DMS 273 treated with DMSO at 0.1 percent for 48 hours (cell line): ENCODE measurements around the gene NAXE.
"Not testable (repeated sequence)": the region's sequence is repeated elsewhere in the genome, so short reads cannot be mapped to it uniquely, and the experiment has no call there.

Source experiments
- DNase-seq: peaks from one replicate; lab custom pipeline; 2025; lab: John Stamatoyannopoulos, UW

The NAXE gene

DNA sequence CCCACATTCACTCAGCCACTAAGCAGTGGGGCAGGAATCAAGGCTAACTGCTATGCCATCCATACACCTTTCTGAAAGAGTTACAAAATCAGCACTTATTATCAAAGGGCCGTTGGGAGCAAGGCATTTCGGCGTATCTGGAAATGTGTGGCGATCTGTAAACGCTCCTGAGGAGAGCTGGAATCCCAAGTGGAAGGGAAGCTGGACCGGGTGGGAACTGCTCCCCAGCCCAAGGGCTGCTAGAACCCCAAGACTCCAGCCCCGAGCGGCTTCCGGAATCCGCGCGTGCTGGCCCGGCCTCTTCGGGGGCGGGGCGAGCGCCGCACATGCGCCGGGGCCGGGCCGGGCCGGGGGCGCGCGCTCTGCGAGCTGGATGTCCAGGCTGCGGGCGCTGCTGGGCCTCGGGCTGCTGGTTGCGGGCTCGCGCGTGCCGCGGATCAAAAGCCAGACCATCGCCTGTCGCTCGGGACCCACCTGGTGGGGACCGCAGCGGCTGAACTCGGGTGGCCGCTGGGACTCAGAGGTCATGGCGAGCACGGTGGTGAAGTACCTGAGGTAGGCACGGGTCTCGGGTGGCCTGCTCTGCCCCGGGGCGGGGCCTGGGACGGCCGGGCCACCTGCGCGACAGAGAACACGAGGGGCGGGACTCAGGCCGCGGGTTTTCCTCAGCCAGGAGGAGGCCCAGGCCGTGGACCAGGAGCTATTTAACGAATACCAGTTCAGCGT lies at the start of gene NAXE:
NAXE (plus strand) TSS at position 345 of the 726 bp plus-strand sequence; CDS start at position 374, 29 bp downstream.
- DNase-seq, result peak; percentile 55

DNA sequence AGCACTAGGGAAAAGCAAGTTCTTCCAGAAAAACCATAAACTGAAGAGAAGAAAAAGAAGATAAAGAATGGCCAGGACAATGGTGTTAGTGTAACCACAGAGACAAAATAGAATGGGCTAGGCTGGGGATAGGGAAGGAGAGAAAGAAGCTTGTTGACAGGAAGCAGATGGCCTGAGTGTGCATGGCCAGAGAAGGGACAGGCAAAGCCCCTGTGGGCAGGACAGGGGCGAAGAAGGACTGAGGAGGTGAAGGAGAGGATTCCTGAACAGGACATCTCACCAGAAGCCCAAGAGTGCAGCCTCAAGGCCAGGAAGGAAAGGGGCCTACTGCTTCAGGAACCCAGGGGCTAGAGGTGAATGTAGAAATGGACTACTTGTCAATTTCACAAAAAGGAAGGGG lies 48.5 kb upstream of the NAXE start:
- DNase-seq, result no peak

DNA sequence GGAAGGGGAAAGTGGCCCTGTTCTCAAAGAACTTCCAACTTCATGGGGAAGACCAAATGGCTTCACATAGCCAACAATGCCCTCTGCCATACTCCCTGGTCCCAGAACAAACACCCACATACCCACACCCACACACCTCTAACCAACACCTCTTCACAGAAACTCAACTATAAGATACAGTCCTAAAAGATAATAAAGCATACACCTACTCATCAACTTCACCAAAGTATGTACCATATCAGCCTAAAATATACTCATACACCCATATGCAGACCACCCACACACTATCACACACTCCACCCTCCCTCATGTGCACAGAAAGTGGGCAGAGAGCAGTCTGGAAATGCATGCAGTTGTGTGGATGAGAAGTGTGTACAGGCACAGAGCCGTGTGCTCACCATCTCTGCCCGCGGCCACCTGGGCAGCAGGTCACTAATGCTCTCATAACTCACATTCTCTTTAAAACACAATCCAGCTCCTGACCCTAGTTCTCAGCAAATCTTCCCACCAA lies 46.9 kb upstream of the NAXE start:
- DNase-seq, result no peak

DNA sequence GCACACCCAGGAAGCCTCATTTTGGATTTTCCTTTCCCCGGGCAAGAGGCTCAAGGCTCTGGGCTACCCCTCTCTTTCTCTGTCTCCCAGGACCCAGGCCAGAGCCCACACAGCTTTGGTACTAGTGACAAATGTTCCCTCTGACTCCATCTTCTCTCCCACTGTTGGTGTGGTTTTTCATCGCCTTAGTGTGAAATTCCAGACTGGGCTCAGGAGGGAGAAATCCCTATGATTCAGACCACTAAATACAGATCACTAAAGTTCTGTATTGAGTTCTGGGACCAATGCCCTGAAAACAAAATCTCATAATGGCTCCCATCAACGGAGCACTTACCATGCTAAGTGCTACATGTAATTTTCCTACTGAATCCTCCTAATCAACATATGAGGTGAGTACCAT lies 45.3 kb upstream of the NAXE start:
- DNase-seq, result no peak

DNA sequence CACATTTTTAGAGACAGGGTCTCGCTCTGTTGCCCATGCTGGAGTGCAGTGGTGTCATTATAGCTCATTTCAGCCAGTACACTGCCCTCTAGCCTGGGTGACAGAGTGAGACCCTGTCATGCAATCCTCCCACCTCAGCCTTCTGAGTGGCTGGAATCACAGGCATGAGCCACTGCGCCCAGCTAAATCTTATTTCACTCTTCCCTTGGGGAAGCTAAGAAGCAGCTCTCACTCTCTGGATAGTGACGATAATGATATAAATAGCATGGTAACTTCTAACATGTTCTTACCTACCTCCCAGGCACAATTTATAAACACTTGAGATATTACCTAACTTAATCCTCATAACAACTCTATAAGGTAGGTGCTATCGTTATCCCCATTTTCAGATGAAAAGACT lies 44.1 kb upstream of the NAXE start:
- no peak for DNase-seq

DNA sequence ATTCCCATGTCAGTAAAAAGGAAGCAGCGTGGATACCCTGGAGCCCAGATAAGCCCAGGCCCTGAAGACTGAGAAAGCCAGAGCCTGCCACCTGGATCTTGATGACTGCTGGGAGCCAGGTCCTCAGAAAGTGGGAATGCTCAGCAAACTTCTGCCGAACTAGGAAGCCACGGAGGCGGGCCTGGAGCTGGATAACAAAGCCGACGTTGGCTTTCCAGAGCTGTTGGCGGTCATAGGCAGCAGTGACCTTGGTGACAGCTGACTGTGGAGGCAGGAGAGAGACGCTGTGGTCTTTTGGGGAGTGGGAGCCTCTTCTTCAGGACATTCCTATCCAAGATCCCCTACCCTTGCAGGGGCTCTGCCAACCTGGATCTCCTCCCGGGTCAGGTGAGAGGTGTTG lies 43.6 kb upstream of the NAXE start:
- DNase-seq, result no peak

DNA sequence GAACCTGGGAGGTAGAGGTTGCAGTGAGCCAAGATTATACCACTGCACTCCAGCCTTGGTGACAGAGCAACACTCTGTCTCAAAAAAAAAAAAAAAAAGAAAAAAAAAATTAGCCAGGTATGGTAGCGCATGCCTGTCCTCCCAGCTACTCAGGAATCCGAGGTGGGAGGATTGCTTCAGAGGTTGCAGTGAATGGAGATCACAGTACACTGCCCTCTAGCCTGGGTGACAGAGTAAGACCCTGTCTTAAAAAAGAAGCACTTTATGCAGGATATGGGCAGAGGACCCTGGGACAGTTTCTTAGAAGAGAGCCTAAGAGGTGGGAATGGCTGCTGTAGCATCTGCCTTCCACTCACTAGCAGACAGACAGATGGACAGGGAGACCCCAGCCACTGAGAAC lies 42.2 kb upstream of the NAXE start:
- no peak for DNase-seq

DNA sequence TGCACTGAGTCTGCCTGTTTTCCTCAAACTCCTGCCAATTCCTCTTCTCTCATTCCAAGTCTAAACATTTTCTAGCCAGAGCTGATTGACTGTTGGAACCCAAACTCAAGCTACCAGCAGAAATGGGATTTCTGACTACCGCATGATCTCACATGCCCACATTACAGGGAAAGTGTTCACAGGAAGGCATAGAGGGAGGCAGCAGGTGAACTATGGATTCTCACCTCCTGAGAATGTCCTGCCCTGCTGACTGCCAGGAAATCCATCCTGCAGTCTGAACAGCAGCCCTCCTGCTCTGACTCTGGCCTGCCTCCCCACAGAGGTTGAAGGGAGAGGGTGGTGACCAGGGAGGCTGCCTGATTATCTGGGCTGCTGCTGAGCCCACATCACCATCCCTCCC lies 41.7 kb upstream of the NAXE start:
- no peak for DNase-seq

DNA sequence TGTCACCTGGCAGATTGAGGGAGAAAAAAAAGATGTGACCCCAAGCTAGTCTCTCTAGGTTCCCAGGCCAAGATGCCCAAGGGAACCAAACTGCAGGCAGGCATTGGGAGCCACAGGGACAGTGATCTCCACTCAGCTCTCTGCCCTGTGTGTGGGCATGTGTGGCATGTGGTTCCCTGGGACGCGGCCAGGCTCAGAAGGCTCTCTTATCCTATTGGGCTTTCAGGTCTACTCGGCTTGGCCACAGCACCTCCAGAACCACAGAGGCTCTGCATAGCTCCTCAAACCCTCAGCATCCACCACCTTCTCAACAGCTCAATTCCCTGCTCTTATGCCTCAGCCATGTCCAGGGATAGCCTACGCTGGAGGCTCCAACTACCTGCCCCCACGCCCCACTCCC lies 41.2 kb upstream of the NAXE start:
- DNase-seq, result no peak

DNA sequence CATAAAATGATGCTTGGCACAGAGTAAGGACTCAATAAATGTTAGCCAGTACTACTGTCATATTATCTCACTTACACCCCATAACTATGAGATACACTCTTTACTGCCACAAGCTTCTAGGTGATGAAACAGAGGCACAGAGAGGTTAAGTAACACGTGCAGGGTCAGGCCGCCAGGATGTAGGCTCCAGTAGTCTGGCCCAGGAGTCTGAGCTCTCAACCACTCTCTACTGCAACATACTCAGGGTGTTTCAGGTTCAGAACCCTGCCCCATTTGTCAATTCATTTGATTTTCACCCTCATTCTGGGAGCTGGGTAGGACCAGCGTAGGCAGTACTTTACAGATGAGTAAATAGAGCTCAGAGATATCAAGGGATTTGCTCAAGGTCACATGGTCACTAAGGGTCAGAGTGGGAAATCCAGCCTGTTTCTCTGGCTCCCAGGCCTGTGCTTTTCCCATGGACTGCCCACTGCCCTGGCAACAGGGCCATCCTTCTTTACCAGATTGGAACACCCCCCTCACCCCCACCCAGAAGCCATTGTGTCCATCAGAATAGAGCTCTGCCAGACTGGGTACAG lies 40.4 kb upstream of the NAXE start:
- DNase-seq, result no peak

DNA sequence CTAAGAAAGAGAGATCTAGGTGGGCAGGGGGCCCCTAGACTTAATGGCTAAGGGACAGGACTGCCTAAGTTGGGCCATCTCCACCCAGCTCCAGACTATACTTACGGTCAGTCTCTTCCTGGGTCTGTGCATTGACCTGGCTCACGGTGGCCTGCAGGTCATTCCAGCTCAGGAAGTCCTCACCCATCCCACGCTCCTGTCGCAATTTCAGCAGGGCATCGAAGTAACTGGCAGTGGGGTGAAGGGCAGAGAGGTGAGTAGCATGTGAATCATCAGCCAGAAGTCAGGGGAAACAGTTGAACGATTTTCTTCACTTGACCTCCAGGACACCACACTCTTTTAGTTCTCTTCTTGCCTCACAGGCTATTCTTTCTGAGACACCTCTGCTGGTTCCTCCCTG lies 39.7 kb upstream of the NAXE start:
- DNase-seq, result no peak

DNA sequence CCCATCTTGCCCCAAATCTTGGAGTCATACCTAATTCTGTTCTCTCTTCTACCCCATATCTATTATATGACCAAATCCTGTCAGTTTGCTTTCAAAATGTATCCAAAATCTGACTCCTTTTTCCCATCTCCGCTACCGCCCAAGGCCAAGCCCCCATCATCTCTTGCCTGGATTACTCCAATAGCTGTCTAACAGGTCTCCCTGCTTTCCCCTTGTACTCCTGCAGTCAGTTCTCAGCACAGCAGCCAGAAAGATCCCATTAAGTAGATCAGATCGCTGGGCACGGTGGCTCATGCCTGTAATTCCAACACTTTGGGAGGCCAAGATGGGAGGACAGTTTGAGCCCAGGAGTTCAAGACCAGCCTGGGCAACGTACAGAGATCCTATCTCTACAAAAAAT lies 39.1 kb upstream of the NAXE start:
- DNase-seq, result no peak

DNA sequence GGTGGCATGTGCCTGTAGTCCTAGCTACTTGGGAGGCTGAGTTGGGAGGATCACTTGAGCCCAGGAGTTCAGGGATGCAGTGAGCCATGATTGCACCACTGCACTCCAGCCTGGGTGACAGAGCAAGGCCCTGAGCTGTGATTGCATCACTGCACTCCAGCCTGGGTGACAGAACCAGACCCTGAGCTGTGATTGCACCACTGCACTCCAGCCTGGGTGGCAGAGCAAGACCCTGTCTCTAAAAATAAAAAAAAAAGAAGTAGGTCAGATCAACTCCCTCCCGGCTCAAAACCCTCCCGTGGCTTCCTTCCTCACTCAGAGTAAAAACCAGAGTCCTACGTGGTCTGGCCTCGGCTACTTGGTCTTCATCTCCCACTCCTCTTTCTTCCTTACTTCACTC lies 38.6 kb upstream of the NAXE start:
- DNase-seq, result not testable (repeated sequence)

DNA sequence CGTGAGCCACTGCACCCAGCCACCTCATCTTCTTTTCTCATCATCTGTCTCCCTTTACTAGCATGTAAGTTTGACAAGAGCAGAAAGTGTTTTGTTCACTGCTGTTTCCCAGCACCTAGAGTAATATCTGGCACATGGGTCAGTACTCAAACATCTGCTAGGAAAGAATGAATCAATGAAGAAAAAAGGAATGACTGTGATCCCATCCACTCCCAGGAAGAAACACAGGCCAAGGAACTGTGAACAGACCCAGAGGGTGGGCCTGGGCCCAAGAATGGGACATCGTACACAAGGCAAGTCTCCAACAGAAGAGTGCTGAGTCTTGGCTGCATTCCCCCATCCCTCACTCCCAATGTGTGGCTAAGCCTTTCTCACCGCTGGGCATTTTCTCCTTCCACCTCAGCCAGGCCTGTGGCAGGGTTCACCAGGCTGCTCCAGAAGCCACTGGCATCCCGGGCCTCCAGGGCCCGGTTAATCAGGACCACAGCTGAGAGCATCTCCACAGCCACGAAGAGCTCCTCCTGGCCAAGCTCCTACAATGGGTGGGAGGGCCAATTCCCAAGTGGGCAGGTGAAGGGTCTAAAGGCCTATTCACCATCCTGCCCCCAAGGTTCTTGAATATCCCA lies 37.6 kb upstream of the NAXE start:
- DNase-seq, result no peak

DNA sequence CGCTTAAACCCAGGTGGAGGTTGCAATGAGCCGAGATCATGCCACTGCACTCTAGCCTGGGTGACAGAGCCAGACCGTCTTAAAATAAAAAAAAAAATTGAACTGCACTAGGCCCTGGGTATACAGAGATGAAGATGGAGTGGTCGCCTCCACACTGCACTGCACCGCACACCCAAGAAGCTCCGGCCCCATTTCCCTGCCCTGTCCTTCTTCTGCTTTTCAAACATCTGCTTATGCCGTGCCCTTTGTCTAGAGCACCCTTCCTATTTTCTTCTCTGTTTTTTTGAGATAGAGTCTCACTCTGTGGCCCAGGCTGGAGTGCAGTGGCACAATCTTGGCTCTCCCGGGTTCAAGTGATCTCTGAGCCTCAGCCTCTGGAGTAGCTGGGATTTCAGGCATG lies 36.6 kb upstream of the NAXE start:
- no peak for DNase-seq

DNA sequence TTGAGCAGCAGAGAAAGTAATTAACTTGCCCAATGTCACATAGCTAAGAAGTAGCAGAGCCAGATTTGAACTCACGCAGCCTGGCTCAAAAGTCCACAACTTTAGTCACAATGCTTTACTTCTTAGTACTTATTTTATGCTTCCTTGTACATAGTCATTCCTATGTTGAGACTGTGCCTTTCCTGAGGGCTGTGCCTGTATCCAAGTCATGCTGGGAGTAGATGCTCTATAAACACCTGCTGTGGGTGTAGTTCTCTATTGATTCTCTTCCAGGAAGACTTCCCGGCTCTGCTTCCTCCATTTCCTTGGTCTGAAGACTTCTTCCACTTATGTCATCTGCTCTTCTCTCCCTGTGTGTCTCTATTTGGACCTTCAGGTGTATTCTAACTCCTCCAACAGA lies 35.9 kb upstream of the NAXE start:
- no peak for DNase-seq

DNA sequence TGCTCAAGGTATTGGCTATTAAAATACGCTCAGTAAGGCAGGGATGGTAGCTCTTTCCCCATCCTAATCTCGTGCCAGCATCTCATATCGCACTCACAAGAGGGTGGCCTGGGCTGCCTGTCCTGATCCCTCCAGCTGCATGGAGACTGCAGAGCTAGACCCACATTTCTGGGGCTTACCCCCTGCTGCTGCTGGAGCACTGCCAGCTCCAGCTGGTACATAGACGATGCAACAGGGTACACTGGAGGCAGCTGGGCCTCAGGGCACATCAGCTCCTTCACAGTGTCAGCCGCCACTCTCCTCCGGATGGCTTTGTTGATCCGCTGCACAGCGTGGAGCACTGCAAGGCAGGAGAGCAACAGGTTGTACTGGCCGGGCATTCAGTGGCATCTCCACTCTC lies 35.2 kb upstream of the NAXE start:
- DNase-seq, result no peak

DNA sequence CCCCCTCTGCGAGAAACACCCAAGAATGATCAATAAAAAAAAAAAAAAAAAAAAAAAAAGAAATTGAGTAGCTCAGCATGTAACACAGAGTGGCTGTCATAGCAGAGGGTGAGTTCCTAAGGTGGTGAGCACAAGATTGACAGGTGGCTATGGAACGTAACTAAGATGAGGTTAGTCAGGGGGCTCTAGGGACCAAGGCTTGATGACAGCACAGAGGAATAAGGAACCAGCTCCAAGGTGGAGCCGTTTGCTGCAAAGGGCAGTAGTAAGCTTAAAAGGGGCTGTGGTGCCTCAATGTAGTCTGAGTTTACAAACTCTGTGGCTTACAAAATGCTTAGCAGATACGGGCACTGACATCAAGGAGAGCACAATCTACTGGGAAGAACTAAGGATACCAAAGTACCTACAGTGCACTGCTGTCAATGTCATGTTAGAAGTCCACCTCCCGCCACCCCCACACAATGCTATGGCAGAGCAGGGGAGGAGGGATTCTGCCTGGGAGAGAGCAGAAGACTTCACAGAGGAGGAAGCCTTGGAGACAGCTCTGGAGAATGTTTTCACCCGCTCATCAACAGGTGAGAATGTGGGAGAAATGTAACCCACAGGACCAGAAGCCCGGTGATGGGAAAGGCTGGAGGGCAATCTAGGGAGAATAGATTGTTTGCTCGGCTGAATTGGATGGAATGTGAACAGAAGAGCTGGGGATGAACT lies 32.3 kb upstream of the NAXE start:
- DNase-seq, result no peak

DNA sequence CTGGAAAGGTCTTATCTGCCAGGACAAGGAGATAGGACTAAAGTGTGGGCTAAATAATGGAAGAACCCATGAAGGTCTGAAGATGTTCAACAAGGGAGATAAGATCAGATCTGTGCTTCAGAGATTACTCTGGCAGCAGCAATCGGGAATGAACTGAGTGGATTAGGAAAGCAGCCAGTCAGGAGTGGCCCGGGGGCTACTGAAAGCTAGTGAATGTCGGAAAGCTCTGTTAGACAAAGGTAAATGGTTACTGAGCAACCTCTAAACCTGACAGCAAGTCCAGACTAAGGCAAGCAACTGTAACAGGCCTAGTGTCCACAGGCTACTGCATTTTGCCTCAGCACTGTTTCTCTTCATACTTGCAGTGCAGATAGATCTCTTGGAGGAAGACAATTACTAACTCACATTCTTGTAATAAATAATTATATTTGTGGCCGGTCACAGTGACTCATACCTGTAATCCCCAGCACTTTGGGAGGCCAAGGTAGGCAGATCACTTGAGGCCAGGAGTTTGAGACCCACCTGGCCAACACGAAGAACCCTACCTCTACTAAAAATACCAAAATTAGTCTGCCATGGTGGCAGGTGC lies 31.7 kb upstream of the NAXE start:
- DNase-seq, result no peak

DNA sequence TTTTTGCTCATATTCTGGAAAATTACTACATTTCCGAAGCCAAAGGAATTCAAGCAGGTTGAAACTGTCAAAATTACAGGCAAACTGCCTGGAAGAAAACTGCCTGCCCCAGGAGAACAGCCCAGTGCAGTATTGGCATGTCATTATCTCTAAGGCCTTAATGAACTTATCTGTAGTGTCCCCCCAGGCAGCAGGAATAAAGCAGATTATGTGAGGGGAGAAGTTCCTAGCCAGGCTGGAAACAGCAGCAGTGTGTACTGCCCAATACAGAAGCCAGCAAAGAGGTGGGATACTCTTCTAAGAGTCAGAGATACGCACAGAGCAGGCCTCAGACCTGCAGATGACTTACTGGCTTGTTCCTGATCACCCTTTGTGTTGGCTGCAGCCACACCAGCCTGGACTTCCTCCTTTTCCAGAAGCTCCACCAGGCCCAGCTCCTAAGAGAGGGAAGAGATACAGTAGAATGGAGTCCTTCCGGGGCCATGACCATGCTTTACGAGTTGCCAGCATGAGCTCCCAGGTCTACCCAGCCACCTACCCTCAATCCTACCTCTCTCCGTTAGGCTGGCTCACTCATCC lies 30.9 kb upstream of the NAXE start:
- no peak for DNase-seq

DNA sequence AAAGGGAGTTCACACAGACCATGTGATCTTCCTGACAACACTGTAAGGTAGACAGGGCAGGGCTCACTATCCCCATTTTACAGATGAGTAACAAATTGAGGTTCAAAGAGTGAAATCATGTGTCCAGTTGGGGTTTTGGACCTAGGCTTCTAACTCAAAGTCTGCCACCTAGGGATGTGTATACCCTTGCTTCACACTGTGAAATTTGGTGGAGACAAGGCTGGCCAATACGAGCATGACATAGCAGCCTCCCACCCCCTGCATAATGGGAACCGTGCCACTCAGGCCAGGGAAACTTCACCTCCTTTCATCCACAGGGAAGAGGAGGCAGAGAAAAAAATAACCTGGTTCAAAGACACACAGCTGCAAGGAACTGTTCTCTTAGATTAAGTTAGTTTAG lies 26.1 kb upstream of the NAXE start:
- DNase-seq, result no peak

DNA sequence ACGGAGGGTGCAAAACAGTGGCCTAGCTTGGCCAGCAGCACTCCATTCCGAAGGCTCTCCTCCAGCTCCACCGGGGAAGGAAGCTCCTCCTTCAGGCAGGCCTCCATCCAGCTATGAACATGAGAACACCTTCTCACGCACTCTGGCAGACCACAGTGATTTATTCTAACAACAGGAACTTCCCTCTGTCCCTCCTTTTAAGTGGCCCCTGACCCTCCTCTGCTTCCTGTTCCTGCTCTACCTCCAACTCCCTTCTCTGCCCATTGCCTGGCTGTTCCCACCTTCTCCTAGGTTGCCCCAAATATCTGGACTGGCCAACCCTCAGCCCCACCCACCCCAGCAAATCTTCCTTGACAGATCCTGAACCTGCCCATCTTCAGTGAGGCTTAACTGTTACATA lies 25.1 kb upstream of the NAXE start:
- DNase-seq, result no peak
